Cardiac muscle cell (in vitro differentiated cells and primary cell): ENCODE results near the gene ADCK1. TPM values are rescaled to one million over a fixed set of nuclear protein-coding genes. Genes with fewer than 3 reads are reported as not detected.

Experiments used
- DNase-seq, 2 donors: peaks; one replicate each; pipeline versions ENCODE4 v3.0.0 to v3.0.0-alpha.2; 2010 to 2017; ENCODE audit warnings: low read depth in 1 of 2, low spot score in 1 of 2
- H3K27ac ChIP-seq: fragments of 200-600 bp; sonication (generic); 2 replicates; pipeline ENCODE4 v1.5.1; 2016
- H3K27me3 ChIP-seq: fragments of 200-600 bp; sonication (generic); 2 replicates; pipeline ENCODE4 v1.6.0; 2016; ENCODE audit warnings: control low read depth
- H3K36me3 ChIP-seq: fragments of 200-600 bp; sonication (generic); 2 replicates; pipeline ENCODE4 v1.5.1; 2016; ENCODE audit warnings: control low read depth
- H3K4me1 ChIP-seq: fragments of 200-600 bp; sonication (generic); 2 replicates; pipeline ENCODE4 v1.8.1; 2017; ENCODE audit warnings: low read depth, mild to moderate bottlenecking, mixed run types
- H3K4me3 ChIP-seq: fragments of 200-600 bp; sonication (generic); 2 replicates; pipeline ENCODE4 v1.5.1; 2016; ENCODE audit warnings: mild to moderate bottlenecking
- H3K9me3 ChIP-seq: fragments of 200-600 bp; sonication (generic); 2 replicates; pipeline ENCODE4 v1.5.1; 2017; ENCODE audit warnings: low read depth, mild to moderate bottlenecking, control low read depth
- CTCF ChIP-seq: IDR thresholded peaks from 2 replicates; pipeline ENCODE4 v1.5.1; 2012; ENCODE audit warnings: low read depth, mild to moderate bottlenecking, low read length
- polyA plus RNA-seq: library from polyadenylated mRNA; unstranded; fragments of >200 nt; fragmentation: Nextera tagmentation; extraction: Ambion mirVana; gene quantifications from 2 replicates; pipeline ENCODE4 v1.2.1, GENCODE V29; 2016
- total RNA-seq: library from RNA; depleted of rRNA; stranded (reverse); fragments of >200 nt; gene quantifications from 2 replicates; pipeline ENCODE4 v1.2.3, GENCODE V29; 2016

The ADCK1 gene
- total and polyA plus RNA-seq, 2 experiments from 2014 or later = 12.2 to 20.6 TPM

- no peaks in the 10 kb centered on the region for H3K4me1 ChIP-seq
- no peaks in the 10 kb centered on the region for H3K36me3 ChIP-seq
- no peaks in the 10 kb centered on the region for H3K27me3 ChIP-seq
- DNase-seq = no peak
- H3K27ac ChIP-seq = no peak overlapping the region
- H3K9me3 ChIP-seq = no peaks in the 10 kb centered on the region
- no peak for TF ChIP-seq CTCF
- H3K4me3 ChIP-seq = no peak overlapping the region
Observed at GRCh38 chr14:77902811-77903210, 102.9 kb downstream of the ADCK1 start.

- TF ChIP-seq CTCF = no peak
- no peak overlapping the region for H3K27ac ChIP-seq
Observed at GRCh38 chr14:77903221-77903620, 103.3 kb downstream of the ADCK1 start.

GRCh38 chr14:77903937-77904617, 104.2 kb downstream of the ADCK1 start:
- Histone ChIP-seq H3K36me3 (no peaks in the 10 kb centered on the region), H3K9me3 (no peaks in the 10 kb centered on the region), H3K4me3 (no peak overlapping the region), H3K27ac (no peak overlapping the region), H3K27me3 (no peaks in the 10 kb centered on the region), H3K4me1 (no peaks in the 10 kb centered on the region)
- TF ChIP-seq CTCF = no peak
- no peak for DNase-seq

More at GRCh38 chr14:77903221-77903620, 103.3 kb downstream of the ADCK1 start:
- H3K4me1 ChIP-seq = no peaks in the 10 kb centered on the region
- DNase-seq = no peak
- H3K27me3 ChIP-seq = no peaks in the 10 kb centered on the region
- H3K4me3 ChIP-seq = no peak overlapping the region
- no peaks in the 10 kb centered on the region for H3K36me3 ChIP-seq
- H3K9me3 ChIP-seq = no peaks in the 10 kb centered on the region

GRCh38 chr14:77906446-77906845, 106.5 kb downstream of the ADCK1 start:
- no peak overlapping the region for H3K4me3 ChIP-seq
- no peaks in the 10 kb centered on the region for H3K4me1 ChIP-seq
- no peak for TF ChIP-seq CTCF
- H3K36me3 ChIP-seq = no peaks in the 10 kb centered on the region
- H3K9me3 ChIP-seq = no peaks in the 10 kb centered on the region
- DNase-seq = no peak
- no peak overlapping the region for H3K27ac ChIP-seq
- H3K27me3 ChIP-seq = no peaks in the 10 kb centered on the region

GRCh38 chr14:77908847-77909246, 108.9 kb downstream of the ADCK1 start:
- Histone ChIP-seq H3K27ac (no peak overlapping the region), H3K36me3 (no peaks in the 10 kb centered on the region), H3K9me3 (no peaks in the 10 kb centered on the region), H3K4me1 (no peaks in the 10 kb centered on the region), H3K4me3 (no peak overlapping the region), H3K27me3 (no peaks in the 10 kb centered on the region)
- no peak for DNase-seq
- no peak for TF ChIP-seq CTCF
